ENCODE results near the gene UBA7.
"Not testable (repeated sequence)": the region's sequence is repeated elsewhere in the genome, so short reads cannot be mapped to it uniquely, and the experiment has no call there.

The UBA7 gene

GRCh38 chr3:49813497-49814174 is at the start of gene UBA7:
Gene UBA7, minus strand, starts transcription at chr3:49813953. Its CDS starts 166 bp downstream, at chr3:49813787.
- peak; percentile 64 for DNase-seq

- DNase-seq = no peak
Measured at GRCh38 chr3:49859576-49860305, 46.0 kb upstream of the UBA7 start.

- DNase-seq = peak; percentile 94
Measured at GRCh38 chr3:49856181-49857005, 42.6 kb upstream of the UBA7 start, which contains the start of gene TRAIP. Gene TRAIP, minus strand, starts transcription at chr3:49856564. Its CDS starts 111 bp downstream, at chr3:49856453.

GRCh38 chr3:49855662-49856061 is 41.9 kb upstream of the UBA7 start:
- no peak for DNase-seq

- DNase-seq = no peak
Measured at GRCh38 chr3:49845694-49846093, 31.9 kb upstream of the UBA7 start.

GRCh38 chr3:49844464-49845183 is 30.9 kb upstream of the UBA7 start:
- DNase-seq = no peak

- no peak for DNase-seq
Measured at GRCh38 chr3:49842843-49843517, 29.2 kb upstream of the UBA7 start.

- DNase-seq = no peak
Measured at GRCh38 chr3:49841806-49842205, 28.1 kb upstream of the UBA7 start.

GRCh38 chr3:49841126-49841696 is 27.5 kb upstream of the UBA7 start:
- DNase-seq = no peak

GRCh38 chr3:49840388-49840787 is 26.6 kb upstream of the UBA7 start:
- peak; percentile 63 for DNase-seq

- peak; percentile 77 for DNase-seq
Measured at GRCh38 chr3:49839193-49839809, 25.5 kb upstream of the UBA7 start.

- DNase-seq = no peak
Measured at GRCh38 chr3:49831341-49831740, 17.6 kb upstream of the UBA7 start.

GRCh38 chr3:49826016-49826415 is 12.3 kb upstream of the UBA7 start:
- DNase-seq = no peak

- DNase-seq = not testable (repeated sequence)
Measured at GRCh38 chr3:49823131-49823530, 9.4 kb upstream of the UBA7 start.

- DNase-seq = no peak
Measured at GRCh38 chr3:49812916-49813496, 747 bp downstream of the UBA7 start.

GRCh38 chr3:49807431-49808114 is 6.2 kb downstream of the UBA7 start:
- DNase-seq = no peak

GRCh38 chr3:49806850-49807249 is 6.9 kb downstream of the UBA7 start:
- DNase-seq = no peak

- peak; percentile 94 for DNase-seq
Measured at GRCh38 chr3:49805897-49806701, 7.7 kb downstream of the UBA7 start.

GRCh38 chr3:49805367-49805782 is 8.4 kb downstream of the UBA7 start:
- DNase-seq = peak; percentile 94
